HL-60/S4 (cell line): ENCODE measurements around the gene OR2F2.

Experiments
- in situ Hi-C: fragments of 300-500 bp; cut with MboI; formaldehyde crosslinking; loops from 2 replicates; pipeline ENCODE4 v1.14.3; 2022; ENCODE audit warnings: low sequenced_read_pairs

Gene OR2F2

DNA sequence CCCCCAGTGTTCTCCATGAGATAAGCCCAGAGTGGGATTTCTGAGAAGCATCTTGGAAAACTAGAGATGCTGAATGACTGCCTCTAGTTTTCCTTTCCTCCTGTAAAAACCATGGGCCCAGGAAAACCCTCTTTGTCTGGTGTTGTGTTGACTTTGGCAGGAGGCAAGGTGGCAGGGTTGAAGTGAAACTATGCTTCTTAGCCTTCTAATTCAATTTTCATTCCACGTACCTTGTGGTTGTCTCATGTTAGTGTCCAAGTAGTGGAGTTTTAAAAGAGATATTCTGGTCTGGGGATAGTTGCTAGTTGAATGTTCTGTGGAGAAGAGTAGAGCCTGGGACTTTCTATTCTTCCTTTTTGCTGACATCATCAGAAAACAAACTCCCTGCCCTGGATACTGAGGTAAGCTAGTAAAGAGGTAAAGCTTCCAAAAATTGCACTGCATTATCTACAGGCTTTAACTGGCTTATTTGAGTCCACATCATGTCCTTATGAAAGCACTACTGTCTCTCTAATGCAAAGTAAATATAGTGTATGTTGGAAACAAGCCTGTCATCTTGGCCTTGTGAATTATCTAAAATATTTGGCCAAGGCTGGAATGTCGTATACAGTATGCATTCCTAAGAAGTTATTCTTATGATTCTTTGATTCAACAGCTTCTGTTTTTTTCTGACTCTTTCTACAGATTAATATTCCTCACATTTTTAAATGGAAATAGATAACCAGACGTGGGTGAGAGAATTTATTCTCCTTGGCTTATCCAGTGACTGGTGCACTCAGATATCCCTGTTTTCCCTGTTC lies at the start of gene OR2F2:
TSS of gene OR2F2 (plus strand) at position 708 of the 800 bp plus-strand sequence. CDS start at position 708, 0 bp downstream.
- in situ Hi-C loops: no loop called here

GRCh38 chr7:143885951-143886350 lies 49.1 kb upstream of the OR2F2 start:
- in situ Hi-C loops: no loop called here

- in situ Hi-C loops: no loop called here
Observed at GRCh38 chr7:143886826-143887477, 48.1 kb upstream of the OR2F2 start.

GRCh38 chr7:143889068-143889467 lies 46.0 kb upstream of the OR2F2 start:
- in situ Hi-C loops: no loop called here

DNA sequence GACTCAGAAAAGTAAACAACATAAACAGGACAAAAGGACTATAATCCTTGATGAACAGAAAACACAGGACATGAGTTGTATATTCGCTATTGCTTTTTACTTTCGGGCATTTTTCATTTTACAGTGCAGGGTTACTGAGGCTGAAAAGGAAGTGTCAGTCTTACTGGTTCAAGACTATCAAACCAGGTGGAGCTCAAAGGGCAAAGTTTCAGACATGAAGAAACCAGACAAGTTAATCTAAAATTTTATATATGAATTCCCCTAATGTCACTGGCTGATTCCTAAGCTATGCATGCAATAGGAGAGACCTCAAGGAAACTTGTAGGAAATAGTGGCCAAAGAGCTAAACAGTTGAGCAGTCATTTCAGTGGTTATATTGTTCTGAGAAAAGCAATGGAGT lies 44.5 kb upstream of the OR2F2 start:
- in situ Hi-C loops: no loop called here

GRCh38 chr7:143891457-143891856 lies 43.6 kb upstream of the OR2F2 start:
- in situ Hi-C loops: no loop called here

GRCh38 chr7:143892527-143893300 lies 42.3 kb upstream of the OR2F2 start:
- in situ Hi-C loops: no loop called here

DNA sequence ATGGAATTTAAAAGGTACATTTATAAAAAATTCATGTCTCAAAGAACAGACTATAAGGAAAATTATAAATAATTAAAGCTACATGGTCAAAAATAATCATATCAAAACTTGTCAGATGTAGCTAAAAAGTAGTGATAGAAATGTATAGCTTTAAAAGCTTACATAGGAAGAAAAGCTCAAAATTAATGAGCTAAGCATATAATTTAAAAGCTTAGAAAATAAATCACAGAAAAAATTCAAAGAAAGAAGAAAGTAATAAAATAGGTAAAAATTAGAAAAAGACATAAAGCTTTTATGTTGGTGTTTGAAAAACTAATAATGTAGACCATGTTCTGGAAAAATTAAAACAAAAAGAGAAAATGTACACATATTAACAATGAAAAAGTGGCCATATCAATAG lies 38.4 kb upstream of the OR2F2 start:
- in situ Hi-C loops: no loop called here

- in situ Hi-C loops: no loop called here
Observed at GRCh38 chr7:143898810-143899209, 36.2 kb upstream of the OR2F2 start.

- in situ Hi-C loops: no loop called here
Observed at GRCh38 chr7:143900230-143900766, 34.7 kb upstream of the OR2F2 start.

DNA sequence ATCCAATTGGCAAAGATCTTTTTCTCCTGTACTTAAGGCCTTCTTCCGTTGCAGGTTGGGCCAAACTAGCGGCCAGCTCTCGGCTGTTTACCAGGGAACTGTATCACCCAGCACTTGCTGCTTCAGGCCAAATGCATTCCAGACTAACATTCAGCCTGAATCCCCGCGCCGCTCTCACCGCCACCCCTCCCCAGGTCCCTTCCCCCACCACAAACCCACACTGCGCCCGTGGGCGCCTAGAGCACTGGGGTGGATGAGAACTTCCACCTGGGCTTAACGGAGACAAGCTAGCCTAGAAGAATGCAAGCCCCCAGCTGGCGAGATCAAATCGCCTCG lies 33.7 kb upstream of the OR2F2 start:
- in situ Hi-C loops: no loop called here

DNA sequence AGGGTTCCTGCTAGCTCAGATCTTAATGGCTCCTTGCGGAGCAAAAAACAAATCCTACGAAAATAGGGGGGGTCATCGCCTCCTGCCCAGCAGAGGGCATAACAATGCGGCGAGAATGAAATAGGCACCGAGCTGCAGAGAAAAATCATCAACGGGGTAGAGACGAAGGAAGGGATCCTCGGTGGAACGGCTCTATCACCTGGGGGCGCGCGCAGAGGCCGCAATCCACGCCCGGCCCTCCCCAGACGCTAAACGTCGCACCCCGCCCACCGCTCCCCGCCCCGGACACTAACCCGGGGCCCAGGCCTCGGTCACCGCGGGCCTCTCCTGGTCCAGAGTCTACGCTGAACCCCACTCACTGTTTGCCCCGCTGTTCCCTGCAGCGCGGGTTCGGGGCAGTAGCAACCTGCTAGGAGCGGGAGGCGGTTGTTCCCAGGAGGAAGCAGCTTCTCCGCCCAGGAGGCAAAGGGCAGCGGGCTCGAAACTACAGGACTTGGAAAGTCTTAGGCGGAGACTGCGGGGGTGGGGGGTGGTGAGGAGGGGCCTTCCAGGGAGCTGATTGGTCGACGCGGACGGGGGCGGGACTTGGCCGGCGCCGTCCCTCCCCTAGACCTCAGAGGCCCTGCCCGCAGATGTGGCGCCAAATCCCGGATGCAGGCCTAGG lies 33.2 kb upstream of the OR2F2 start, which contains the start of gene TCAF1:
TSS of gene TCAF1 (minus strand) at position 509 of the 664 bp plus-strand sequence. CDS start 25,568 bp downstream, outside the sequence.
- in situ Hi-C loops: no loop called here

- in situ Hi-C loops: no loop called here
Observed at GRCh38 chr7:143902332-143902899, 32.6 kb upstream of the OR2F2 start.

DNA sequence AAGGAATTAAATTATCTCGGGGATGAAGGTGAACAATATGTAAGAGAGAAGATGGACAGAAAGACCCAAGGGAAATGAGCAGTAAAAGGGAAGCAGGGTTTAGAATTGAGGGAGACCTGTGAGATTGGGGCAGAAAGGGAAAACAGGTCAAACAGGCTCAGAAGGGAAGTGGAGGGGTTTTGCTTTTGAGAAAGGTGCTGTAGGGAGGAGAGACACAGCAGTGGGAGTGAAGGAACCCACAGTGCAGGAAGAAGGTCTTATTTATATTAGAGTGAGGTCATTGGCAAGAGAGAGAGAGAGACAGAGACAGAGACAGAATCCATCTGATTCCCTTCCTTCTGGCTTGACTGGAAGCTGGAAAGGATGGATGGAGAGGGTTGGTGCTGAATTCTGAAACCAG lies 29.5 kb upstream of the OR2F2 start:
- in situ Hi-C loops: no loop called here

- in situ Hi-C loops: no loop called here
Observed at GRCh38 chr7:143906151-143906550, 28.9 kb upstream of the OR2F2 start.

DNA sequence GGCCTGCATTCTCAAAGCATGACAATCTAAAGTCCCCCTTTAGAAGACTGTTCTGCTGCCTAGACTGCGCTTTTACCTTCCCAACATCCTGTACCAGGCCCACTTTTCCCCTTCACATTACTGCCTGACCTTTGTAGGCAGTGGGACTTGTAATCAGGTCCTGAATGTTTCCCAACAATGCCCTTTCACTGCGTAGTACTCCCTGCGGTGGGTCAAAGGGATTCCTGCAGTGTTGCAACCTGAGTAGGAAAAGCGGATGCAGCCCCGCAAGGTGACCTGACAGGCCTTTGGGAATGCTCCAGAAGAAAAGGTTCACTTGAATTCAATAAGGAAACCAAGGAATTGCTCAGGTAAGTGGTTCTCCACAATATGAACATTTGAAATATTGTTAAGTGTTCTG lies 28.1 kb upstream of the OR2F2 start:
- in situ Hi-C loops: no loop called here

DNA sequence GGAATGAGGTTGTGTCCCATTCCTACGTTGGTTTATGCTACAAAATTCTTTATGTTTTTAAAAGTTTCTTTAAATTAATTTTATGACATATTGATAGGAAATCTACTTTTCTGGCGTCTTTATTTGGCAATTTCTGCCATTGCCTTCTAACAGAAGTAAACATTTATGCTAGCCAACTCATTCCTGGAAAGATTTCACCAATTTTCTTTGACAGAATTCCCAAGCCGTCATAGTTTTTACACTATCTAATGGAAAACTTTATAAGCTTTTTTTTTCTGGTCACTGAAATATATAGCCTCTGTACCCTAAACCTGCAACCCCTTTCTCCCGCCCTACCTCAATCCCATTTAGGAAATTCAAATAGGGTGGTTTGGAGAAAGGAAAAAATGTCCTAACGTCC lies 26.9 kb upstream of the OR2F2 start:
- in situ Hi-C loops: no loop called here

DNA sequence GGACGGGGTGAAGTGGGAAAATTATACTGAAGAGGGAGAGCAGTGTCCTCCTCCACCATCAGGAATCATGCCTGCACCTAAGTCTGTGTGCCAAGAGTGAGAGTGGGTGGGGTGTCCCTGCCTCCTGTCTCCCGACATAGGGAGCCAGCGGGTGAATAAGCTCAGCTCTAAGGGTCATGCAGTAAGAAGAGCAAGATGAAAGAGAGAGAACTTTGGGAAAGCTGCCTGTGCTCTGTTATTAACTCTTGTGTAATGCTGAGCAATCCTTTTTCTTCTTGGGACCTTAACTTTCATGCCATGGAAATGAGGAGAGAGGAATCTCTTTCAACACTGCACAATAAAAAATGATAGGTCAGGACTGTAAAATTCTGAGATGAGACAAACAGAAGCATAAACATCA lies 25.2 kb upstream of the OR2F2 start:
- in situ Hi-C loops: no loop called here

DNA sequence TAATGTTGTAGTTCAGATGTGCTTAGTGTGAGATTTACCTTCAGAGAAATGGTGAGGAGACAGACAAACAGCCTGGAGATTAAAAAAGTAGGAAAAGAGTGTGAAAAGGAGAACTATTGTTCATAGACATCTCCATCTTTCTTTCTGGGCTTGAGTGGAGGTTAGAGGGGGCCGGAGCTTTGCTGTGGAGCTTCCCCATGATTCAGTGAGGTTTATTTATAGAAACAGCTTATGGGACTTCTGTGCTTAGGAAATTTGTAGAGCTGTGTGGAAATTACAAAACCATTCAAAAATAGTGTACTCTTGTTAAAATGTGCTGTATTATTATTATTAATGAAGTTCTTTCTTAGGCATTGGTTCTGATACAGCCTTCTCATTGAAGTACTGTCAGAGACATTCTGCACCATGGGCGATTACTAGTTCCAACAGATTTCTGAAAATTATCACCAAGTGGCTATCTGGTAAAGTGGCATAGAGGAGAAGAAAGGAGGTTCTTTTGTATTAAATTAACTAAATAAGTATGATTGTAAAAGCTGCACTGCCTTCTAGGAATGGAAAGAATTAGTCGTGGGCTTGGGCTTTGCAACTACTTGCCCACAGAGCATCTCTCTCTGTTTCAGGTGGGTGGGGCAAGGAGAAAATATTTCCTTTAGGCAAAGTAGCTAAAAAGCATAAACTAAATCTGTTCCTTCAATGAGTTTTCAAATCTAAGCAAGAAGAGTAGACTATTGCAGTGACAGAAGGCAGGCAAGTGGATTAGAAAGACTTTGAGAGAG lies 24.4 kb upstream of the OR2F2 start:
- in situ Hi-C loops: no loop called here
